Activated CD4-positive, alpha-beta memory T cell treated with anti-CD3 and anti-CD28 coated beads for 36 hours (primary cell): ENCODE measurements around the gene MTUS2. TPM values are rescaled to one million over a fixed set of nuclear protein-coding genes. Genes with fewer than 3 reads are reported as not detected.

ENCODE experiments used
- CTCF ChIA-PET: fragments of 350-600 bp; sonication (Branson Sonifier 250); formaldehyde crosslinking; loops from one replicate; lab custom pipeline; 2021; ENCODE audit warnings: antibody characterized with exemption, inconsistent platforms; lab: Charles Lee
- POLR2A ChIA-PET: fragments of 350-600 bp; sonication (Branson Sonifier 250); formaldehyde crosslinking; loops from one replicate; lab custom pipeline; 2021; ENCODE audit warnings: antibody characterized with exemption; lab: Charles Lee
- DNase-seq: peaks from one replicate; pipeline ENCODE4 v3.0.0-alpha.2; 2020
- H3K27ac Mint-ChIP-seq: one replicate; pipeline ENCODE4 v1.8.0; 2021; ENCODE audit warnings: mixed read lengths
- H3K27me3 Mint-ChIP-seq: one replicate; pipeline ENCODE4 v1.8.0; 2021; ENCODE audit warnings: mixed read lengths
- H3K36me3 Mint-ChIP-seq: one replicate; pipeline ENCODE4 v1.8.0; 2021; ENCODE audit warnings: mixed read lengths
- H3K4me1 Mint-ChIP-seq: one replicate; pipeline ENCODE4 v1.8.0; 2021; ENCODE audit warnings: low read depth, mixed read lengths
- H3K4me3 Mint-ChIP-seq: one replicate; pipeline ENCODE4 v1.8.0; 2021; ENCODE audit warnings: mild to moderate bottlenecking, mixed read lengths
- H3K9me3 Mint-ChIP-seq: one replicate; pipeline ENCODE4 v1.8.0; 2021; ENCODE audit warnings: mixed read lengths
- intact Hi-C: fragments of 100-400 bp; cut with micrococcal nuclease; formaldehyde crosslinking; loops from one replicate; pipeline ENCODE4 v1.15.1; 2023
- total RNA-seq, 2 experiments: library from RNA; stranded (reverse); gene quantifications; one replicate each; pipeline ENCODE4 v1.2.3, GENCODE V29; 2021

Gene MTUS2
- total RNA-seq, 2 experiments from 2014 or later = not detected

- CTCF ChIA-PET = no interaction called here
Observed at GRCh38 chr13:28859717-28860116, 39.6 kb downstream of the MTUS2 start.

GRCh38 chr13:28864544-28864943 is 44.4 kb downstream of the MTUS2 start:
- no peaks in the 10 kb centered on the region for H3K36me3 Mint-ChIP-seq
- no peak for DNase-seq
- no peaks in the 10 kb centered on the region for H3K4me1 Mint-ChIP-seq
- H3K27ac Mint-ChIP-seq = no peak overlapping the region
- H3K27me3 Mint-ChIP-seq = peaks cover 10% of the 10 kb centered on the region
- no peak overlapping the region for H3K4me3 Mint-ChIP-seq
- ChIA-PET POLR2A (no interaction called here), CTCF (no interaction called here)
- intact Hi-C loops = no loop called here
- no peaks in the 10 kb centered on the region for H3K9me3 Mint-ChIP-seq

More at GRCh38 chr13:28859717-28860116, 39.6 kb downstream of the MTUS2 start:
- Mint-ChIP-seq H3K4me3 (no peak overlapping the region), H3K27me3 (peaks cover 5% of the 10 kb centered on the region), H3K9me3 (no peaks in the 10 kb centered on the region), H3K4me1 (no peaks in the 10 kb centered on the region), H3K36me3 (no peaks in the 10 kb centered on the region), H3K27ac (no peak overlapping the region)
- intact Hi-C loops = no loop called here
- POLR2A ChIA-PET = no interaction called here
- DNase-seq = no peak

GRCh38 chr13:28865149-28865744 is 45.1 kb downstream of the MTUS2 start:
- Mint-ChIP-seq H3K4me1 (no peaks in the 10 kb centered on the region), H3K9me3 (no peaks in the 10 kb centered on the region), H3K27me3 (peaks cover 10% of the 10 kb centered on the region), H3K36me3 (no peaks in the 10 kb centered on the region), H3K4me3 (no peak overlapping the region), H3K27ac (no peak overlapping the region)
- ChIA-PET CTCF (no interaction called here), POLR2A (no interaction called here)
- no peak for DNase-seq
- intact Hi-C loops = no loop called here

DNA sequence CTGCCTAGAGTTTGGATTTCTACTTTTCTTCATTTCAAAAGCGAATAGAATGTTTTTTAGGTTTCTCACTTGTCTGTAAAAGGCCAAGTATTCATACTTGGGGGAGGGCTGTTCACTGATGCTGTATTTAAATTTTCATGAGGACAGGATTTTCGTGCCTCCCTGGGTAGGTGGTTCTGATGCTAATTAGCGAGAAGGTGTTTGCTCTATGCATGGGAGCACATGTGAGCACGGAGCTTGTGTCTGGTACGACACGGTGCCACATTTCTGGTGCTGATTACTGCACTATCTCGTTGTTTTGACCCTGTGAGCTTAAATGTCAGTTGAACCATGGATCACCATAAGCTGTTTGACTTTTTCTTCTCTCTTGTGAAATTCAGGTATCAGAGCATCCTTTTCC is 45.8 kb downstream of the MTUS2 start:
- no peaks in the 10 kb centered on the region for H3K9me3 Mint-ChIP-seq
- intact Hi-C loops = no loop called here
- no peak overlapping the region for H3K27ac Mint-ChIP-seq
- ChIA-PET POLR2A (no interaction called here), CTCF (no interaction called here)
- no peaks in the 10 kb centered on the region for H3K36me3 Mint-ChIP-seq
- DNase-seq = no peak
- peaks cover 10% of the 10 kb centered on the region for H3K27me3 Mint-ChIP-seq
- no peaks in the 10 kb centered on the region for H3K4me1 Mint-ChIP-seq
- no peak overlapping the region for H3K4me3 Mint-ChIP-seq

GRCh38 chr13:28866932-28867331 is 46.8 kb downstream of the MTUS2 start:
- Mint-ChIP-seq H3K27me3 (peaks cover 8% of the 10 kb centered on the region), H3K9me3 (peaks cover 4% of the 10 kb centered on the region), H3K27ac (no peak overlapping the region), H3K4me1 (no peaks in the 10 kb centered on the region), H3K36me3 (peaks cover under 1% of the 10 kb centered on the region), H3K4me3 (no peak overlapping the region)
- POLR2A ChIA-PET = no interaction called here
- CTCF ChIA-PET = no interaction called here
- DNase-seq = no peak
- intact Hi-C loops = no loop called here

- H3K9me3 Mint-ChIP-seq = peaks cover 10% of the 10 kb centered on the region
- peaks cover 2% of the 10 kb centered on the region for H3K36me3 Mint-ChIP-seq
- no peak overlapping the region for H3K4me3 Mint-ChIP-seq
- no peaks in the 10 kb centered on the region for H3K4me1 Mint-ChIP-seq
- CTCF ChIA-PET = no interaction called here
- DNase-seq = no peak
- POLR2A ChIA-PET = no interaction called here
- H3K27me3 Mint-ChIP-seq = peaks cover 8% of the 10 kb centered on the region
- H3K27ac Mint-ChIP-seq = no peak overlapping the region
- intact Hi-C loops = no loop called here
Observed at GRCh38 chr13:28867564-28867963, 47.4 kb downstream of the MTUS2 start.

GRCh38 chr13:28872427-28873176 is 52.5 kb downstream of the MTUS2 start:
- ChIA-PET POLR2A (no interaction called here), CTCF (interaction anchor here (0.6 kb wide), 1 partner anchor 761 kb away, joined by 3 read pairs; no protein-coding TSS in a partner anchor)
- peaks cover 2% of the 10 kb centered on the region for H3K36me3 Mint-ChIP-seq
- intact Hi-C loops = no loop called here
- H3K27me3 Mint-ChIP-seq = peaks cover 5% of the 10 kb centered on the region
- H3K27ac Mint-ChIP-seq = no peak overlapping the region
- DNase-seq = no peak
- H3K4me3 Mint-ChIP-seq = no peak overlapping the region
- H3K4me1 Mint-ChIP-seq = no peaks in the 10 kb centered on the region
- H3K9me3 Mint-ChIP-seq = peaks cover 22% of the 10 kb centered on the region

DNA sequence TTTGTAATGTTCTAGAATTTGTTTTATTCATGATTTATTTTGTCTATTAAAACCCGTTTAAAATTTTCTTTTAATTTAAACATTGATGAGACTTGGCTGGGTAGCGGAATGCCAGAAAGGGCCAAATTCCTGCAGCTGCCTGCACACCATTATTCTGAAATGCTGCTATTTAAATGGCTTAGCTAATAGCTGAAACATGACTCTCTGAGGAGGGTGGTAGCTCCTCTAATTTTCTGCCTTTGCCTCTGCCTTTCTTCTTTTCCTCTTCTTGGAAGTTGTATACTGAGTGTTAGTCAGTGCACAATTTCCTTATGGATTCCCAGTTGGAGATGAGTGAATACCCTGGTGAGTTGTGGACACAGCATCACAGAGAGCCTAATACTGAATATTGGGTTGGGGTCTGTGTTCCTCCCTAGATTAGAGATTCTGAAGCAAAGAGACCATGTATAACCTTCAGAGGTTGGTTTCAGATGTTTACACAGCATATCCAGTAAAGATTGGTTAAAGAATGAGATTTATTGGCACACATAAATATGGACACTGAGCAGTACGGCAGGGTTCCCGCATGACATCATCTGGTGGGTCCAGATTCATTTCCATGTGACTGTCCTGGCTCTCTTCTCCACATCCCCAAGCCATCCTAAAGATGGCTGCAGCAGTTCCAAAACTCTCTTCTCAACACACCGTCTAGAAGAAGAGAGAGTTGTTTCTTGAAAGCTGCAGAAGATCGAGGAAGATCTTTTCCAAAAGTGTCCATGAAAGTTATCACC is 55.9 kb downstream of the MTUS2 start:
- DNase-seq = no peak
- no peaks in the 10 kb centered on the region for H3K27me3 Mint-ChIP-seq
- intact Hi-C loops = no loop called here
- H3K9me3 Mint-ChIP-seq = peaks cover 22% of the 10 kb centered on the region
- peaks cover 2% of the 10 kb centered on the region for H3K36me3 Mint-ChIP-seq
- no peaks in the 10 kb centered on the region for H3K4me1 Mint-ChIP-seq
- ChIA-PET POLR2A (no interaction called here), CTCF (no interaction called here)
- H3K27ac Mint-ChIP-seq = no peak overlapping the region
- no peak overlapping the region for H3K4me3 Mint-ChIP-seq

GRCh38 chr13:28877408-28877807 is 57.3 kb downstream of the MTUS2 start:
- H3K9me3 Mint-ChIP-seq = peaks cover 13% of the 10 kb centered on the region
- no peaks in the 10 kb centered on the region for H3K4me1 Mint-ChIP-seq
- no peaks in the 10 kb centered on the region for H3K36me3 Mint-ChIP-seq
- ChIA-PET POLR2A (no interaction called here), CTCF (no interaction called here)
- DNase-seq = no peak
- intact Hi-C loops = no loop called here
- H3K4me3 Mint-ChIP-seq = no peak overlapping the region
- H3K27me3 Mint-ChIP-seq = no peaks in the 10 kb centered on the region
- H3K27ac Mint-ChIP-seq = no peak overlapping the region

DNA sequence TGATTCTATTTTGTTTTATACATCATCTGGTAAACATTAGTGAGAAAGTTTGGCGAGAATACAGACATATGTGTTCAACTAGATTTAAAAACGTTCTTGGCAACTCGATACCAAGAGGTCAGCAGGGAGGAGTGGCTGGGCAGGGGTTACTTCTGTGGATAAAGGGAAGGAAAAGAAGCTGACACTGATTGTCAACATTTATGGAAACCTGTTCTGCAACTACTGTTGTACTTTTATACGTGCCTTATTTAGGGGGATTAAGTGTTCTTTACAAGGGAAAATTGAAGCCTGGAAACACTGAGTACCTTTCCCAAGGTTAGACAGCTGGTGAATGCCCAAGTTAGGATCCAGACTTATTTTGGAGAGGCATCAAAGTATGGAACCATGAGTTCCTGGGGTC is 65.0 kb downstream of the MTUS2 start:
- Mint-ChIP-seq H3K27me3 (no peaks in the 10 kb centered on the region), H3K36me3 (no peaks in the 10 kb centered on the region), H3K27ac (no peak overlapping the region), H3K9me3 (no peaks in the 10 kb centered on the region), H3K4me3 (no peak overlapping the region), H3K4me1 (no peaks in the 10 kb centered on the region)
- POLR2A ChIA-PET = no interaction called here
- no peak for DNase-seq
- CTCF ChIA-PET = no interaction called here
- intact Hi-C loops = no loop called here

DNA sequence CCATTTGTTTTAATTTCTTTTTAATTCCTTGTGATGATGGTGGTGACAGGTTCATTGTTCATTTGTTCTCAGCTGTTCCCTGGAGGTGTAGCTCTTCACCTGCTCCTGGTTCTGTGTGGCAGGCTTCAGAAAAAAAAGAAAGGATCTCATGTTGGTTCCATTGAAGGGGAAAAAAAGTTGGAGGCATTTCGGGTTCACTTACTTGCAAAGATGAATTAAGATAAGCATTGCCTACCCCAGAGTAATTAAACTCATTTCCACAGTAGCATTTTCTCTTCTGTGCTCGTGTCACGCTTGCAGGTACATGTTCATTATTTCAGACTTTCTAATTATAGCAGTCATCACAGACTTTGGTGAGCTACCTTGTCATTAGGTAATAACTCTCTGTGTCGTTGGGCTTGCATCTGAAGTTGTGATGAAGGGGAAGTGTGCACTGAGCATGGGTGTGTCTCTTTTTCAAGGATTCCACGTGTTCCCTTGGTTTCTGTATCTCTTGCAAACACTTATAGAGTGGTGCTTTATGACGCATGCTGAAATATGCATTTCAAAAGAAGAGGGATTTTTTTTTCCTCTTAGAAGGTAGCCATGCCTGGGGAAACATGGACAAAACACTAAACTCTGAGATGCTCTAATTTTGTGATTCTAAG is 69.1 kb downstream of the MTUS2 start:
- Mint-ChIP-seq H3K9me3 (no peaks in the 10 kb centered on the region), H3K4me3 (no peak overlapping the region), H3K36me3 (no peaks in the 10 kb centered on the region), H3K27ac (no peak overlapping the region), H3K27me3 (peaks cover 4% of the 10 kb centered on the region), H3K4me1 (no peaks in the 10 kb centered on the region)
- DNase-seq = no peak
- ChIA-PET POLR2A (no interaction called here), CTCF (no interaction called here)
- intact Hi-C loops = no loop called here

DNA sequence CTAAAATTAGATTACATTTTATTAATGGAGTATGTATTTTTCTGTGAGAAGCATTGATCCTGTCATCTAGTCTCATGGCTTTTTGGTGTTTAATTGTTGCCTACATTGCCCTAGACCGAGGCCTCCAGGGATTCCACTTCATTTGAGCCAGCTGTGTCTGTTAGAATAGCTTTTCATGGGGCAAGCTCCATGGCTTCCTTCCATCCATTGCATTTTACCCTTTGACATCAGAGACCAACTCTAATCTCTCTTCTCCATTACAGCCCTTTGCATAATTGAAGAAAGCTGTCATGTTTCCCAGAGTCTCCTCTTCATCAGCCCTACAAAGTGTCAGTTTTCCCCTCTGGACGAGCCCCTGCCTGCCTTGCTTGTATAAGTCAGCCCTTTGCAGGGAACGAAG is 70.6 kb downstream of the MTUS2 start:
- peaks cover 4% of the 10 kb centered on the region for H3K27me3 Mint-ChIP-seq
- H3K4me3 Mint-ChIP-seq = no peak overlapping the region
- no peaks in the 10 kb centered on the region for H3K4me1 Mint-ChIP-seq
- no peaks in the 10 kb centered on the region for H3K36me3 Mint-ChIP-seq
- H3K9me3 Mint-ChIP-seq = no peaks in the 10 kb centered on the region
- intact Hi-C loops = no loop called here
- no peak for DNase-seq
- CTCF ChIA-PET = no interaction called here
- POLR2A ChIA-PET = no interaction called here
- H3K27ac Mint-ChIP-seq = no peak overlapping the region
